ENCODE results near the gene KIT.
A peak's percentile ranks its signal among the peaks of the same experiment; 100 is the strongest.

KIT gene

GRCh38 chr4:54661169-54661568 is 3.4 kb downstream of the KIT start:
- DNase-seq (ENCODE audit: low read depth): peak; percentile 65

GRCh38 chr4:54661686-54662085 is 3.9 kb downstream of the KIT start:
- peak; percentile 86 for DNase-seq (ENCODE audit: low read depth)

- DNase-seq (ENCODE audit: low read depth): no peak
Measured at GRCh38 chr4:54662123-54662522, 4.4 kb downstream of the KIT start.

- no peak for DNase-seq (ENCODE audit: low read depth)
Measured at GRCh38 chr4:54662901-54663585, 5.3 kb downstream of the KIT start.

- DNase-seq (ENCODE audit: low read depth): no peak
Measured at GRCh38 chr4:54664400-54664799, 6.6 kb downstream of the KIT start.

GRCh38 chr4:54668014-54668611 is 10.4 kb downstream of the KIT start:
- no peak for DNase-seq (ENCODE audit: low read depth)

GRCh38 chr4:54669831-54670230 is 12.1 kb downstream of the KIT start:
- DNase-seq (ENCODE audit: low read depth): no peak

- no peak for DNase-seq (ENCODE audit: low read depth)
Measured at GRCh38 chr4:54675721-54676461, 18.1 kb downstream of the KIT start.

GRCh38 chr4:54676658-54677057 is 18.9 kb downstream of the KIT start:
- DNase-seq (ENCODE audit: low read depth): no peak

GRCh38 chr4:54677416-54677815 is 19.7 kb downstream of the KIT start:
- no peak for DNase-seq (ENCODE audit: low read depth)

- no peak for DNase-seq (ENCODE audit: low read depth)
Measured at GRCh38 chr4:54677853-54678650, 20.3 kb downstream of the KIT start.

- no peak for DNase-seq (ENCODE audit: low read depth)
Measured at GRCh38 chr4:54678826-54679225, 21.1 kb downstream of the KIT start.

GRCh38 chr4:54679813-54680212 is 22.1 kb downstream of the KIT start:
- no peak for DNase-seq (ENCODE audit: low read depth)

- DNase-seq (ENCODE audit: low read depth): no peak
Measured at GRCh38 chr4:54683616-54684346, 26.0 kb downstream of the KIT start.

- no peak for DNase-seq (ENCODE audit: low read depth)
Measured at GRCh38 chr4:54685810-54686209, 28.1 kb downstream of the KIT start.

GRCh38 chr4:54687887-54688841 is 30.4 kb downstream of the KIT start:
- no peak for DNase-seq (ENCODE audit: low read depth)

- DNase-seq (ENCODE audit: low read depth): no peak
Measured at GRCh38 chr4:54695337-54695736, 37.6 kb downstream of the KIT start.

GRCh38 chr4:54695788-54696187 is 38.0 kb downstream of the KIT start:
- DNase-seq (ENCODE audit: low read depth): no peak

GRCh38 chr4:54696649-54697048 is 38.9 kb downstream of the KIT start:
- no peak for DNase-seq (ENCODE audit: low read depth)

GRCh38 chr4:54700986-54701385 is 43.2 kb downstream of the KIT start:
- no peak for DNase-seq (ENCODE audit: low read depth)

- no peak for DNase-seq (ENCODE audit: low read depth)
Measured at GRCh38 chr4:54703182-54703581, 45.4 kb downstream of the KIT start.
